IPS-NIHi7 (cell line): ENCODE measurements around the gene OLIG2.

Experiments
- DNase-seq: peaks from one replicate; pipeline ENCODE4 v3.0.0; 2012; ENCODE audit warnings: mixed read lengths; ENCODE audit errors: extremely low spot score

OLIG2 gene

DNA sequence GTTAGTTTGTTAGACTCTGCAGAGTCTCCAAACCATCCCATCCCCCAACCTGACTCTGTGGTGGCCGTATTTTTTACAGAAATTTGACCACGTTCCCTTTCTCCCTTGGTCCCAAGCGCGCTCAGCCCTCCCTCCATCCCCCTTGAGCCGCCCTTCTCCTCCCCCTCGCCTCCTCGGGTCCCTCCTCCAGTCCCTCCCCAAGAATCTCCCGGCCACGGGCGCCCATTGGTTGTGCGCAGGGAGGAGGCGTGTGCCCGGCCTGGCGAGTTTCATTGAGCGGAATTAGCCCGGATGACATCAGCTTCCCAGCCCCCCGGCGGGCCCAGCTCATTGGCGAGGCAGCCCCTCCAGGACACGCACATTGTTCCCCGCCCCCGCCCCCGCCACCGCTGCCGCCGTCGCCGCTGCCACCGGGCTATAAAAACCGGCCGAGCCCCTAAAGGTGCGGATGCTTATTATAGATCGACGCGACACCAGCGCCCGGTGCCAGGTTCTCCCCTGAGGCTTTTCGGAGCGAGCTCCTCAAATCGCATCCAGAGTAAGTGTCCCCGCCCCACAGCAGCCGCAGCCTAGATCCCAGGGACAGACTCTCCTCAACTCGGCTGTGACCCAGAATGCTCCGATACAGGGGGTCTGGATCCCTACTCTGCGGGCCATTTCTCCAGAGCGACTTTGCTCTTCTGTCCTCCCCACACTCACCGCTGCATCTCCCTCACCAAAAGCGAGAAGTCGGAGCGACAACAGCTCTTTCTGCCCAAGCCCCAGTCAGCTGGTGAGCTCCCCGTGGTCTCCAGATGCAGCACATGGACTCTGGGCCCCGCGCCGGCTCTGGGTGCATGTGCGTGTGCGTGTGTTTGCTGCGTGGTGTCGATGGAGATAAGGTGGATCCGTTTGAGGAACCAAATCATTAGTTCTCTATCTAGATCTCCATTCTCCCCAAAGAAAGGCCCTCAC, at the start of gene OLIG2:
Gene OLIG2, plus strand, starts transcription at position 447 of the 954 bp plus-strand sequence. CDS start 928 bp downstream, outside the sequence.
- peak; percentile 97 for DNase-seq

DNA sequence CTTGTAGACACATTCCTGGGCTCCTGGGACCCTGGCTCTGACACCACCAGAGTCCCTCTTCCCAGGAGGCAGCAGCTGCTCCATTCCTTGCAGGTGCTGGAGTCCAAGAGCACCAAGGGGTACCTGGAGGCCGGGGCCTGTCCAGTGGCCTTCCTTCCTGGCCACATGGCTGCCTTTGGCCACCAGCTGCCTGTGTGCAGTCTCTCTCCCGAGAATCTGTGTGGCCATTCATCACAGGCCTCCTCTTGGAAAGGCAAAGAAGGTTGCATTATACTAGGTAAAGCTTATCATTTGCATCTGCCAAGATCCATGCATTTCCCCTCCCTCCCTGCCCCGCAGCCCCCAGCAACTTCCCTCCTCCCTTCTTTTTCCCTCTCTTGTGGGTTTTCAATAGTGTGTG, 48.9 kb upstream of the OLIG2 start:
- DNase-seq, result no peak

- no peak for DNase-seq
Observed at GRCh38 chr21:32977216-32977615, 48.5 kb upstream of the OLIG2 start.

DNA sequence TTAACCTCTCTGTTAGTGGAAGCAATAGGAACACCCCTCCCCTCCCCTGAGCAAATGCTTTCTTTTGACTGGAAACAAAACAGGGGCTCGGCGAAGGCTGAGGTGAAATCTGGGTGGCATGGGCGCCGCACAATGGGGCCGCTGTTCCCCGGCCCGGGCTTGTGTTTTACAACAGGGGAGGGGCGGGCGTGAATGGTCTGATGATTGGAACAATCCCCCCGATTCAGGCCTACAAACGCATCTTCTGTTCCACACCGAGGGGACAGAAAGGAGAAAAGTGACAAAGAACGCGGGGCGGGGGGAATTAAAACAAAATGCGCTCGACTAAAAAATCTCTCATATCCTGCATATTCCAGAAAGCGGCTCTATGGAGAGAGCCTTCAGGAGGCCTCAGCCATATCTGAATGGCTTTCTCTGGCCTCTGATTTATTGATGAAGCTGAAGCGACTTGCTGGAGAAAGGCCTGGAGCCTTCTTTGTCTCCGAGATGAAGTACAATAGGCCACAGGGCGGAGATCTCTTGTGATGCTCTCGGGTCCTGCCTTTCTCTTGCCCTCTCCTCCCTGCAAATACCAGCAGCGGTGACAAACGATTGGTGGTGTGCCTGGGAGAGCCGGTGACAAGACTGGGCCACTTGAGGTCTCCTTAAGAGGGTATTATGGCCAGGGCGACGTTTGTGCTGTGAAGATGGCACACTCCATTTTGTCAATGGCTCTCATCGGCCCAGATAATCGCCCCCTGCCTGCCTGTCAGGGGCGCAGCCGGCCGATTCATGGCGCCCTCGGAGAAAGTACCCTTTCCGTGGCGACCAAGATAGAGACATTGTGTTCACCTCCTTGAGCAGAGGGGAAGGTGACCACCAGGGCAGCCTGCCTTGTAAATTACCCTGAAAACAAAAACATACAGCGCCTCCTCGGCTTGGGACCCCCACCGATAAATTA, 47.1 kb upstream of the OLIG2 start:
- no peak for DNase-seq

GRCh38 chr21:32979598-32980268, 46.0 kb upstream of the OLIG2 start:
- no peak for DNase-seq

DNA sequence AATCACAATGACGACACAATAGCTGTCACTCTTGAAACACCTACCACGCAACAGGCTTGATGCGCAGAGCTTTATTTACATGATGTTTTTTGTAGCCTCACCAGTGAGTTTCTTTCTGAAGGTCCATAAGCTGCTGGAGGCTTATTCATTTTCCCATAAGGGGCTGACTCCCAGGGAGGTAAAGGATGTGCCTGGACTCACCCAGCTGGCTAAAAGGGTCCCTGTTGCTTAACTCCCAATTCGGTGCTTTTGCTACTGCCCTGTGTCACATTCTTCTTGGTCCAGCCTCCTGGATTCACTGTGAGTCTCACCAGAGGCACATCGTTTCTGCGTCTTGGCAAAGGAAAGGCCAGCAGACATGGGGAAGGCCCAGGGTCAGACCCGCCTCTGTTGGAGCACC, 44.6 kb upstream of the OLIG2 start:
- no peak for DNase-seq

- no peak for DNase-seq
Observed at GRCh38 chr21:32990666-32991065, 35.1 kb upstream of the OLIG2 start.

DNA sequence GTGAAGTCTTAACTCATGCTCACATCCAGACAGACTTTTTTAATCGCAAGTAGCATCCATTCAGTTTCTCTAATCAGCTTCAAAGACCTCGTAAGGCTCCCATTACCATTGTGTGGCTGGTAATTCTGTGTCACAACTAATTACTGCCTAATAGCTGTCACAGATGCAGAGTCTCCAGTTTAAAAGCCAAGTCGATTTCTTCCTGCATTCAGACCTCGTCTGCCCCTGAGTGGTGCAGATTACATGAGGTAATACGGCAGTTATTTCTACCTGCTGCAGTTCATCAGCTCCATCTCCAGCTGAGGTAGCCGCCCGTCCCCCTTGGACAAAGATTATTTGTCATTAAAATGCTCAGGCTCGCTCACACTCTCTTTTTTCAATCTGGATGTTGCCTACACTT, 34.4 kb upstream of the OLIG2 start:
- no peak for DNase-seq

DNA sequence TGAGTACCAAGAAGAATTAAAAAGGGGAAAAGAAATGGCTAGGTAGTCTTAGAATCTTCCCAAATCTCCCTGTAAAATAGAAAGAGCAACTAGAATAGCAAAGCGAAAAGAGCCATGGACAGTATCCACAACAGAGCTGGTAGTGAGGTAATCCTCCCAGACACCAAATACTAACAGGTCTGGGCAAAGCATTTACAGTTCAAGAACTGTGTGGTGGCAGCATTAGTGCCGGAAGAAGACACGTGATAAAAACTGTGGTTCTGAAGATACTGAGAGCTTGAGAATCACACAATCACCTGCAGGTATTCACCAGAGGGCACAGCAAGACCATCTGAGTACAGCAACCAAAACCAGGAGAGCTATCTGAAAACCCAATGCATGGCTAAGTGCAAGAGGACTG, 31.8 kb upstream of the OLIG2 start:
- DNase-seq, result no peak

DNA sequence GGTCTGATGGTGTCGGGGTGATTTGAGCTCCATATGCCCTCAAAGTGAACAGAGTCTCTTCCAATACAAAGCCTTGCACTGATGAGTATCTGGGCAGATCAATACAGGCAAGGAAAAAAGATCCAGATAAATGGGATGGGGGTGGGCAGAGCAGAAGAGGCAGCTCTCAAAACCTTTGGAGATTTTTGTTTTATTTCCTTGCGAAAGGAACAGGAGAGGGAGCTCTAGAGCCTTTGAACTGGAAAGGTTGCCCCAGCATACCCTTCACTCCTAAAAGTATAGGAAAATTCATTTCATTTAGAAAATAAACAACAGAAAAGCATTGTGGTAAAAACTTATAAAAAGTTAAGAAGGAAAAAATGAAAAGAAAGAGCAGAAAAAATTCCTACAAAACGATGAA, 31.4 kb upstream of the OLIG2 start:
- DNase-seq, result peak; percentile 53

DNA sequence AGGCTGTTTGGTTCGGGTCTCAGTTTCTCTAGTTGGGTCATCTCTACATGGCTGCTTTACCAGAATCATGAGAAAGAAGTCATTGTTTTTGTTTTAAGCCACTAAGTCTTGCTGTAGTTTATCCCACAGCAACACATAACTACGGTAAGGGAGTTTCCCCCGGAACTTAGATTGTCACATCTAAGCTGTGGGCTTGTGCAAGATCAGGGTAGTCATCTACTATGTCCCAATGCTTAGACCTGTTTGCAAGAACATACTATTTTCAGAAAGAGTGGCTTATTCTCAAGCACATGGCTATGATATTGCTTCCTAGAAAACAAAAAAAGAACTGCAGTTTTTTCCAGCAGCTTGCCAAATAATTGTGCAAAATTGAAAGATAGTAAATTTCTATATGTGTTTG, 18.0 kb upstream of the OLIG2 start:
- no peak for DNase-seq

GRCh38 chr21:33008333-33009051, 17.2 kb upstream of the OLIG2 start:
- DNase-seq, result no peak

- no peak for DNase-seq
Observed at GRCh38 chr21:33010931-33011330, 14.8 kb upstream of the OLIG2 start.

- no peak for DNase-seq
Observed at GRCh38 chr21:33011462-33011861, 14.3 kb upstream of the OLIG2 start.

DNA sequence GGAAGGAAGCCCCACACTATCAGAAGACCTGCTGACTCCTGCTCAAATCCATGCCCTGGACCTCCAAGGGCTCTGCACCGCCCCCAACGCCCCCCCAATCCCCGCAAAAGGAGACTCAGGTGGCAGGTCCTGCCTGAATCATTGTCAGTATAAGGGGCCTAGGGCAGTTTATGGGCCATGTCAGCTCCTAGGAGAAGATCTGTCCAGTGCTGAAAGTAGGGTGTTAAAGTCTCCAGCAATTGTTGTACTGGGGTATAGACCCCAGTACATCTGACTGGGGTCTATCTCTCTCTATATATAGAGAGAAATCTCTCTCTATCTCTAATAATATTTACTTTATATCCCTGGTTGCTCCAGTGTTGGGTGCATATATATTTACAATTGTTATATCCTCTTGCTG, 12.1 kb upstream of the OLIG2 start:
- no peak for DNase-seq

DNA sequence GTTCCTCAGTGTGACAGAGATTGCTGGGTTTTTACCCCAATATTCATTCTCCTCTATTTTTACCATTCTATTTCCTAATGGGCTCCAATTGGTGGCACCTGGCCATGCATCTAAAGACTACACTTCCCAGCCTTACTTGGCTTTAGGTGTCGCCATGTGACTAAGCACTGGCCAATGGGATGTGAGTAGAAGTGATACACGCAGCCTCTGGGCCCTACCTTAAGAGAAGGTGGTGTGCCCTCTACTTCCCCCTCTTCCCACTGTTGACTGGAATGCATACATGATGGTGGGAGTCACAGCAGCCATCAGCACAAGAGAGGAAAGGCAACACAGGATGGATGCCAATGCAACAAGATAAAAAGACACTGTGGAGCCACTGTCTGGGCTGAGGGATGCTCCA, 11.4 kb upstream of the OLIG2 start:
- no peak for DNase-seq

DNA sequence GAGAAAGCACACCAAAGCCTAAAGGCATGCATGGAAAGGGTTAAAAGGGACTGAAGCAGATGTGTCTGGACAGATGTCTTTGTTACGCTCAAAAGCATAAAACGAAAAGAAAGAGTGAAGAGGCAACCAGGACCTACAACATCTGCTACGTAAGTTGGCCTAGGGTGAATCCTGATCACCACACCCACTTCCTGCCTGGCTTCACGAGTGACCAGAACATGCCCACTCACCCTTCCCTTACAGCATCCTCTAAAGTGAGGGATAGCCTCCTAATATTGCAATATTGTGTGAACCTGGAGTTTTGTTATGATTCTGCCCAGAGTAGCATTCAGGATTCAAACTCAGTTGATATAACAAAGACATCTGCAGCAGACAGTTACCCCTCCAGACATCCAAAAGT, 10.6 kb upstream of the OLIG2 start:
- no peak for DNase-seq

DNA sequence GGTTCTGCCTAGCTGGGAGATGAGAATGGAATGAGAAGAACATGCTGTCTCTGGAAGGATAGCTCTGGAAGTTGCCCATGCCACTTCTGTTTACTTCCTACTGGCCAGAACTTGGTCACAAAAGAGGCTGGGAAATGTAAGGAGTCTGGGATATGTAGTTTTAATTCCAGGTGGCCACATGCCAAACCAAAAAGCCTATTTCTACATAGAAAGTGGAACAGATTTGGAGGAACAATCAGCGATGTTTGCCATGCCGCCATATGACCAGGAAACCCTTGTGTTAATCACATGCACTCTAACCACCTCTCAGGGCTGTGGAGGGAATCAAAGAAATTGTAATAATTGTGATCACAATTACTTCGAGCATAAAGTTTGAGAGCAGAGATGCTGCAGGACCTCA, 10.0 kb upstream of the OLIG2 start:
- no peak for DNase-seq

DNA sequence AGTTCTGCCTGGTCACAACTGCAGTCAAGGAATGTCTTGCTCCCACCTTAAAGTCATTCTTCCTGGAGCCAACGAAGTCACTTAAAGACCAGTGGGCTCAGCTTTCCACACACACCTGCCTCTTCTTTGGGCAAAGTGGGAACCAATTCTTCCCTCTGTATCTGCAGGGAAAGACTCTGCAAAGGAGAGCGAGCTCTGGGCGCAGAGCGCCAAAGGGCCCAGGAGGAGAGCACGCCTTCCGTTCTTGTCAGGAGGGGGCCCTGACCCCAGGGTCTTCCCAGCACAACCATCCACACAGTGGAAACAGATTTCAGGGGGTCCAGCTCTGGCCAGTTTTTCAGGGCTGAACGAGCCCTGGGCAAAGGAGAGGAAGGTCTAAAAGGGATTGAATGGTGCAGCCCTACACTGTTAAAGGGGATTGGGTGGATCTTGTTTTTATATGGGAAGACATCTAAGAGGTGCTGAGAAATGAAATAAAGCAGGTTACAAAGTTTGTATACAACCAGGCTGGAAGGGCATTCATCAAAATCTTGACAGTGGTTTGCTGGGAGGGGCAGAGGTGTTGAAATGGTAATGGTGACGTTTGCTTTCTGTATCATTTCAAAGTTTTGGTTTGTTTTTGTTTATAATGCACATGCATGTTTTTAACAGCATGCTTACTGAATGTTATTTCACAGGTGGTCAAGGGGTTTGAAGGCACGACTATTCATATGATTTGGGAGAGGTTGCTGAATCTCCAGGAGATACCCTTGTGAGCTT, 6.8 kb upstream of the OLIG2 start:
- DNase-seq, result no peak

DNA sequence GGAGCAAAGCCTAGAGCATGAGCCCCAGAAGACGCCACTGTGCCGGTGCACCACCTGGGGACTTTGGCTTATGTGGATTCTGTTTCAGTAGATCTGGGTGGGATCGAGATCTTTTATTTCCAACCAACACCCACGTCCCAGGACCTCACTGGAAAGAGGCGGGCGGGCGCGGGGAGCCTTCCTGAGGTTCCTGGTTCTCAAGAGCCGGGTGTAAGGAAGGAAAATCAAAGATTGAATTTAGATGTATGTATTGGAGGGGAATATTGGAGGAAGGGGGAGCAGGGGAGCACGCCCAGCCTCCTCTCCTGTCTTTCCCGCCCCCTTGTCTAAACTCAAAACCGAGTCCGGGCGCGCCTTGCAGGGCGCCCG, 6.2 kb upstream of the OLIG2 start:
- no peak for DNase-seq
